ENCODE results near the gene IFNK. TPM values are rescaled to one million over a fixed set of nuclear protein-coding genes. Genes with fewer than 3 reads are reported as not detected.

IFNK gene
- total RNA-seq, 1 experiment from 2014 or later: not detected

DNA sequence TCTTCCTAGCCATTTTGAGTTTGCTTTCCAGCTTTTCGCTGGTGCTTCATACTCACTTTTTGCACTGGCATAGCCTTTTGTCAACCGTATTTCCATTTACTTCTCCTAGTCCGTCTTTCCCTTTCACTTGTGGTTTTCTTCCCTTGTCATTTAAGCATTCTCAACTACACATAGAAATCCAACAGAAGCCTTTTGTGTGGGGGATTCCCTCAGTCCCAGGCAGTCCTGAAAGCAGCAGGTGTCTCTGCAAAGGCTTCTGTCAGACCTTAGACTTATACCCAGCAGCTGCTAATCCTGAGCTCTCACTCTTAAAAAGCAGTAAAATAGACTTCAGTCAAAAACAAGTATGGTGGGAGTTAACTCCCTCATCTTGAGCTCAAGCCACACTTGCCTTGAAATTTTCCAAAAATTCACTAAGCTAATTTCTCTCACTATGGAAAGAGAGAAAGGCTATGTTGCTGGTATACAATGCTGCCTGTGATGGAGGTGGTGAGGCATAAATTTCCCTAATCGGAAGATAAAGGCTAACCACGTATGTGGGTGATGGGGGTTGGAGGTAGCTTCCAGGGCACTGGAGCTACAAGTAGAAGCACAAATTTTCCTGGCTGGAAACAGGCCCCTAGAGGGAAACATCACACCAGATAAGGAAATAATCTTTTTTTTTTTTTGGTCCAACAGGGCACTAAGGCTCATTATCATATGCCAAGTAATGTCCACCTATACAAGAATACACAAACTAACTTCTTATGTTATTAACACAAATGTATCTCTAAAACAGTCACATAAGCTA lies 34.8 kb upstream of the IFNK start:
- no TSS peak for BruUV-seq (replicated peaks)
- ChIA-PET POLR2A (no interaction called here), CTCF (no interaction called here), RAD21 (ENCODE audit: low non-redundant PET in 1 of 2, low total read pairs in 2 of 2, uncharacterized antibody in 2 of 2, unreplicated experiment in 2 of 2) (no interaction called here)
- intact Hi-C loops (cut with micrococcal nuclease): no loop called here
- no peaks in the 10 kb centered on the region for H3K79me2 ChIP-seq (ENCODE audit: insufficient read depth, low read length)
- H3K27me3 ChIP-seq (ENCODE audit: insufficient read depth, low read length): no peaks in the 10 kb centered on the region
- no peak overlapping the region for H3K4me2 ChIP-seq (ENCODE audit: low read length)
- H3K36me3 ChIP-seq (ENCODE audit: control insufficient read depth in 1 of 2, insufficient read depth in 2 of 2, low read length in 2 of 2): no peaks in the 10 kb centered on the region
- H3K9ac ChIP-seq (ENCODE audit: low read length): no peak overlapping the region
- no peaks in the 10 kb centered on the region for H3K9me3 ChIP-seq (ENCODE audit: control insufficient read depth in 1 of 2, insufficient read depth in 1 of 2, low read depth in 1 of 2, low read length in 2 of 2)
- H3K9me2 ChIP-seq (ENCODE audit: insufficient read depth): no peaks in the 10 kb centered on the region
- no peak overlapping the region for H3K4me3 ChIP-seq (replicated peaks in 1 of 2; ENCODE audit: low read depth in 1 of 2, low read length in 2 of 2)
- no peak for DNase-seq (ENCODE audit: low read depth, low spot score)
- H3K4me1 ChIP-seq (ENCODE audit: control insufficient read depth in 1 of 2, insufficient read depth in 2 of 2, low read length in 2 of 2): no peaks in the 10 kb centered on the region
- H3K27ac ChIP-seq (ENCODE audit: low read depth, low read length): no peak overlapping the region
- H4K20me1 ChIP-seq (ENCODE audit: insufficient read depth): no peaks in the 10 kb centered on the region
- no peak for TF ChIP-seq EZH2 (IDR thresholded peaks at IDR 0.05)
- TF ChIP-seq FOSL1 (IDR thresholded peaks at IDR 0.05; ENCODE audit: low read depth): no peak
- no peak for TF ChIP-seq EGR1 (IDR thresholded peaks at IDR 0.05; ENCODE audit: low read depth)
- TF ChIP-seq SIN3A (IDR thresholded peaks at IDR 0.05; ENCODE audit: low read depth): no peak
- TF ChIP-seq YY1 (IDR thresholded peaks at IDR 0.05; ENCODE audit: extremely low read depth, insufficient replicate concordance, low read depth, low read length): no peak
- no peak for TF ChIP-seq POLR2AphosphoS5 (IDR thresholded peaks at IDR 0.05; ENCODE audit: low read depth, low read length)
- TF ChIP-seq EZH2phosphoT487 (IDR thresholded peaks at IDR 0.05; ENCODE audit: borderline replicate concordance): no peak
- TF ChIP-seq CTCF (IDR thresholded peaks at IDR 0.05 in 2 of 3, conservative IDR thresholded peaks at IDR 0.05 in 1 of 3; ENCODE audit: borderline replicate concordance in 1 of 3, insufficient read depth in 1 of 3, low read depth in 2 of 3, low read length in 2 of 3): no peak
- no peak for TF ChIP-seq ZNF274 (IDR thresholded peaks at IDR 0.05; ENCODE audit: low read depth, low read length)
- no peak for TF ChIP-seq TCF7L2 (IDR thresholded peaks at IDR 0.05; ENCODE audit: borderline replicate concordance, extremely low read depth, insufficient read depth, insufficient read length)
- no peak for TF ChIP-seq RAD21 (IDR thresholded peaks at IDR 0.05; ENCODE audit: low read depth)
- no peak for TF ChIP-seq ELF1 (IDR thresholded peaks at IDR 0.05; ENCODE audit: borderline replicate concordance, low read depth)
- TF ChIP-seq, protein P1, sequence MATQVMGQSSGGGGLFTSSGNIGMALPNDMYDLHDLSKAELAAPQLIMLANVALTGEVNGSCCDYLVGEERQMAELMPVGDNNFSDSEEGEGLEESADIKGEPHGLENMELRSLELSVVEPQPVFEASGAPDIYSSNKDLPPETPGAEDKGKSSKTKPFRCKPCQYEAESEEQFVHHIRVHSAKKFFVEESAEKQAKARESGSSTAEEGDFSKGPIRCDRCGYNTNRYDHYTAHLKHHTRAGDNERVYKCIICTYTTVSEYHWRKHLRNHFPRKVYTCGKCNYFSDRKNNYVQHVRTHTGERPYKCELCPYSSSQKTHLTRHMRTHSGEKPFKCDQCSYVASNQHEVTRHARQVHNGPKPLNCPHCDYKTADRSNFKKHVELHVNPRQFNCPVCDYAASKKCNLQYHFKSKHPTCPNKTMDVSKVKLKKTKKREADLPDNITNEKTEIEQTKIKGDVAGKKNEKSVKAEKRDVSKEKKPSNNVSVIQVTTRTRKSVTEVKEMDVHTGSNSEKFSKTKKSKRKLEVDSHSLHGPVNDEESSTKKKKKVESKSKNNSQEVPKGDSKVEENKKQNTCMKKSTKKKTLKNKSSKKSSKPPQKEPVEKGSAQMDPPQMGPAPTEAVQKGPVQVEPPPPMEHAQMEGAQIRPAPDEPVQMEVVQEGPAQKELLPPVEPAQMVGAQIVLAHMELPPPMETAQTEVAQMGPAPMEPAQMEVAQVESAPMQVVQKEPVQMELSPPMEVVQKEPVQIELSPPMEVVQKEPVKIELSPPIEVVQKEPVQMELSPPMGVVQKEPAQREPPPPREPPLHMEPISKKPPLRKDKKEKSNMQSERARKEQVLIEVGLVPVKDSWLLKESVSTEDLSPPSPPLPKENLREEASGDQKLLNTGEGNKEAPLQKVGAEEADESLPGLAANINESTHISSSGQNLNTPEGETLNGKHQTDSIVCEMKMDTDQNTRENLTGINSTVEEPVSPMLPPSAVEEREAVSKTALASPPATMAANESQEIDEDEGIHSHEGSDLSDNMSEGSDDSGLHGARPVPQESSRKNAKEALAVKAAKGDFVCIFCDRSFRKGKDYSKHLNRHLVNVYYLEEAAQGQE (IDR thresholded peaks at IDR 0.05; ENCODE audit: low read depth): no peak
- TF ChIP-seq ZFX (IDR thresholded peaks at IDR 0.05): no peak
- TF ChIP-seq POLR2A (IDR thresholded peaks at IDR 0.05; ENCODE audit: borderline replicate concordance, extremely low read depth, insufficient read depth, insufficient read length): no peak
- no peak for TF ChIP-seq CEBPB (IDR thresholded peaks at IDR 0.05; ENCODE audit: low read depth)
- no peak for TF ChIP-seq JUND (IDR thresholded peaks at IDR 0.05)
- H2AFZ ChIP-seq (ENCODE audit: low read depth, low read length, poor library complexity, severe bottlenecking): no peak overlapping the region
- no peak for ATAC-seq
